HK-2 (cell line): Measurements from ENCODE around the gene CFC1.
"Not testable (repeated sequence)": the region's sequence is repeated elsewhere in the genome, so short reads cannot be mapped to it uniquely, and the experiment has no call there.

ENCODE experiments used
- DNase-seq: peaks from one replicate; pipeline ENCODE4 v3.0.0-alpha.2; 2018; ENCODE audit not compliant: unreplicated experiment

Gene CFC1

GRCh38 chr2:130599393-130599792 is at the start of gene CFC1:
TSS of gene CFC1 (minus strand) at chr2:130599575. CDS start at chr2:130599287, 288 bp downstream.
- not testable (repeated sequence) for DNase-seq

GRCh38 chr2:130641688-130642087 is 42.3 kb upstream of the CFC1 start:
- not testable (repeated sequence) for DNase-seq

- DNase-seq = not testable (repeated sequence)
These were observed 39.6 kb upstream of the CFC1 start for GRCh38 chr2:130638973-130639372.

DNA sequence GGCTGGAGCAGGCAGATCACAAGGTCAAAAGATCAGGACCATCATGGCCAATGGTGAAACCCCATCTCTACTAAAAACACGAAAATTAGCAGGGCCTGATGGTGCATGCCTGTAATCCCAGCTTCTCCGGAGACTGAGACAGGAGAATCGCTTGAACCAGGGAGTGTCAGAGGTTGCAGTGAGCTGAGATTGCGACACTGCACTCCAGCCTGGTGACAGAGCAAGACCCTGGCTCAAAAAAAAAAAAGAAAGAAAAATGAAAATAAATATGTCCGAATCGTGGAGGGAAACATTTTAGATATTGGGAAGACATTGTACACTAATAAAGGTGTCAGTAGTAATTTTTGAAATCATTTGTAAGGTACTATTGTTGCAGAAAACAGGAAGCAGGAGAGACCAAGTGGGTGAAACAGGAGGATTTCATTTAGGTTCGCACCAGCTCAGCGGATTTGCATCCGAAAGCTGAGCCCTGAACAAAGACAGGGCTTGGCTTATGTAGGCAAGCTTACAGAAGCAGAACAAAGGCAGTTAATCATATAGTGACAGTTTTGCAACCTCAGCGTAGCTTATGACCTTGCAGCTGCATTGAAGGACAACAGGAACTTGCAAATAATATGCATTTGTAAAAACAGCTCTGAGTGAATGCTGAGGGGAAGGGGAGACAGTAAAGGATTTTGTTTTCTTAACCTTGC is 29.6 kb upstream of the CFC1 start:
- not testable (repeated sequence) for DNase-seq

DNA sequence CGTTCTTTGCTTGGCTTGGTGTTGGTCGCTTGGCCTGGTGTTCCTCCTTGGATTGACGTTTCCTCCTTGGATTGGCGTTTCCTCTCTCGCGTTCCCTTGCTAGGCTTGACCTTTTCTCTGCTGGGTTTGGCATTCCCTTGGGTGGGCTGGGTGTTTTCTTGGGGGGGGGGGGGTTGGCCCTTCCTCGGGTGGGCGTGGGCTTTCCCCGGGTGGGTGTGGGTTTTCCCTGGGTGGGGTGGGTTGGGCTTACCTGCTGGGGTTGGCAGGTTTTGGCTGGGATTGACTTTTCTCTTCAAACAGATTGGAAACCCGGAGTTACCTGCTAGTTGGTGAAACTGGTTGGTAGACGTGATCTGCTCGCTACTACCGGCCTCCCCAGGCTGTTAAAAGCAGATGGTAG is 11.8 kb upstream of the CFC1 start, which contains the start of gene POTEJ:
POTEJ (plus strand) TSS at position 301 of the 400 bp plus-strand sequence; CDS start at position 394, 93 bp downstream.
- DNase-seq = not testable (repeated sequence)

GRCh38 chr2:130610486-130610885 is 11.1 kb upstream of the CFC1 start:
- DNase-seq = not testable (repeated sequence)

DNA sequence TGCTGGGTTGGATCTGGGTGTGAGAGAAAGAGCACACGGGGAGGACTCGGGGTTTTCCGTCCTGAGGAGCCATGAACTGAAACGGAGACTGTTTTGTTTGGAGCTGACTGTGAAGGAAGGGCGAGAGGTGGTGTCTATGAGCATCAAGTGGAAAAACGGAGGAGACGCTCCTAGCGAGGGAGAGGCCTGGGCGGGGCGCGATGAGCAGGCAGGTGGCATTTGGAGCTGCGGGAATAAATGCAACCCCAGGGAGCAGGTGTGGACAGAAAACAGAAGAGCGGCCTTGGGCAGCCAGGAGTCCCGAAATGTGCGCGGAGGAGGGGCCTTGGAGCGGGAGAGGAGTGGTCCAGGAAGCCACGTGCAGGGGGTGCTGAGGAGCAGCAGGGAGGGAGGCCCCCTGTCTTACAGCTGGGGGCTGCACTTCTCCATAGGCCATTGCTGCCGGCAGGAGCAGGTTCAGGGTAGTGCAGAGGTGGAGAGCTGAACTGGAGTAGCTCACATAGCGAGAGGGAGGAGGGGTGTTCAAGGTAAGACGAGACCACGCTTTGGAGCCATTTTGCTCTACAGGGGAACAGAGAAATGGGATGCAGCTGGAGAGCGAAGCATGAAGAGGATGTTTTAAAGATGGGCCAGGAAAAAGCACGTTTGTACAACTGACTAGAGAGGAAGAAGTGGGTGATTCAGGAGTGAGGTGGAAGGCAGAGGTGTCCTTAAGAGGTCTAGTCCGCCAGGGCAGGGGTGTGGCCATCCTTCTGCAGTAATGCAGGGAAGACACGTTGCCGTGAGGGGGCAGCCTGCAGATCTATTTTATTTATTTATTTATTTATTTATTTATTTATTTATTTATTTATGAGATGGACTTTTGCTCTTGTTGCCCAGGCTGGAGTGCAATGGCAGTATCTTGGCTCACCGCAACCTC is 9.9 kb upstream of the CFC1 start:
- DNase-seq = not testable (repeated sequence)

- not testable (repeated sequence) for DNase-seq
These were observed 9.1 kb upstream of the CFC1 start for GRCh38 chr2:130608276-130609001.

- DNase-seq = not testable (repeated sequence)
These were observed 2.4 kb upstream of the CFC1 start for GRCh38 chr2:130601648-130602302.

DNA sequence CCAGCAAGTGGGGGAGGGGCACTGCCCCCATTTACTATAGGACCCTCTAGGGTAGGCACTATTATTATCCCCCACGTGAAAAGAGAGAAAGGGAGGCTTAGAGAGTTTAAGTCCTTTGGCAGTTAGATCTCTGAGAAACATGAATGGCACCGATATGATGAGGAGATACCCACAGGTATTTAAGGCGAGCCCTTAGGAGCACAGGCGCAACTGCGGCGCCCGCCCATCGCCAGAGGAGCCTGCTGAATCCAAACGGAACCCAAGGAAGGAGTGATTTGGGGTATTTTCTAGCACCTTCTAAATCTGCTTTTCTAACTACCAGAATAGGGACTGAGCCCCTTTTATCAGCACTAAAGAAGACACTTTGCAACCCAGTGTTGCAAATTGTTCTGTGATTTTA is 551 bp upstream of the CFC1 start:
- DNase-seq = not testable (repeated sequence)

- not testable (repeated sequence) for DNase-seq
These were observed 912 bp downstream of the CFC1 start for GRCh38 chr2:130598463-130598862.

DNA sequence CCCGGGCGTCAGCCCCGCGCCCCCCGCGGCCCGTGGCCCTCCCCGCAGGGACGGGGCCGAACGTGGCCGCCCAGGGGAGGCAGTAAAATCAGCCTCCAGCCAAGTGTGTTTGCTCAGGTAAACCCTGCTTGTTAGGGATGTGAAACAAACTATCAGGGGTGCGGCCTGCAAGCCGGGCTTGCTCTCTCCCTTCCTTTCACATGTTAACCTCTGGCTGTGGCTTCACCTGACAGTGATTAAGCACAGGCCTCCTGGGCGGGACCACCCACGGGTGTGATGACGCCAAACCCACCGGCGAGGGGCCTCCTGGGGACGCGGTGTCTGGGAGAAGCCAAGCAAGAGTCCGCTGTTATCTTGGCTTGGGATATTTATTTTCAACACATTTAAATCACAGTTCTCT is 1.4 kb downstream of the CFC1 start:
- not testable (repeated sequence) for DNase-seq

- DNase-seq = not testable (repeated sequence)
These were observed 2.6 kb downstream of the CFC1 start for GRCh38 chr2:130596757-130597156.

DNA sequence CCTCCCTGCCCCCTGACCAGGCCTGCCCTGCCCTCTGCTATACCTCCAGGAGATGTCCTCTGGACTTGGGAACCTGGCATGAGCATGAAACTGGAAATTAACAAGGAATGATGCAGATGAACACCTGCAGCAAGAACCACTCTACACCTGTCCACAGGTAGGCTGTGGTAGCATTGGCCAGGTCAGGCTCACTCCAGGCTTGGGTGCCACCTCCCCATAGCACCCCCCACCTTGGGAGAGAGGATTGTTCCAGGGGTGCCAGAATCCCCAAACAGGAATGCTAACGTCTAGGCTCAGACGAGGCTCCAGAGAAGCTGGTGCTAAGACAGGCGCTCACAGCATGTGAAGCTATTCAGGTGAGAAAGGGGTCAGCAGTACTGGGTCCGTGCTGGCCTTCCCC is 5.4 kb downstream of the CFC1 start:
- not testable (repeated sequence) for DNase-seq

DNA sequence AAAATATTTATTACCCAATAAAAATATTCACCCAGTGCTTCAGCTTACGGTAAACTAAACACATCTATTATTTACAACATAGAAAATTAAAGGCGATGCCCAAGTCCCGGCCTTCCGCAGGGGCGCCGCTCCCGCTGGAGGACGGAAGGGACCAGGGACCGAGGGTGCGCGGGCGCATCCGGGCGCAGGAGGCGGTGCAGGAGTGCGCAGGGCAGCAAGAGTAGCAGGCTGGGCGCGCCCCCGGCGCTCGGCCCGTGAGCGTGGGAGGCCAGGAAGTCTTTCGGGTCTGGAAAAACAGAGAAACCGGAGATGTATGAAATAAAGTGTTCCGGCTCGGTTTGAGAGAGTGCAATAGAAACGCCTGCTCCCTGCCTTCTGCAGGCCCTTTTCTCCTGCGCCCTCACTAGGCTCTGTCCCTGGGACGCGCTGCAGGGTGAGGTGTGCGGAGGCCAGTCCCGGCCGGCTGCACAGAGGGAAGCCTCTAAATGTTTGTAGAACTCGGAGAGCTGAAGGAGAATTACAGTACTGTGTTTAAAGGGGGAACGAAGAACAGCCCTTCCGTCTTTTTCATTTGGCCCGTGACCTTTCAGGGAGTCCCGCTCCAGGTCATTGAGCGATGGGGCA is 6.5 kb downstream of the CFC1 start:
- DNase-seq = not testable (repeated sequence)

DNA sequence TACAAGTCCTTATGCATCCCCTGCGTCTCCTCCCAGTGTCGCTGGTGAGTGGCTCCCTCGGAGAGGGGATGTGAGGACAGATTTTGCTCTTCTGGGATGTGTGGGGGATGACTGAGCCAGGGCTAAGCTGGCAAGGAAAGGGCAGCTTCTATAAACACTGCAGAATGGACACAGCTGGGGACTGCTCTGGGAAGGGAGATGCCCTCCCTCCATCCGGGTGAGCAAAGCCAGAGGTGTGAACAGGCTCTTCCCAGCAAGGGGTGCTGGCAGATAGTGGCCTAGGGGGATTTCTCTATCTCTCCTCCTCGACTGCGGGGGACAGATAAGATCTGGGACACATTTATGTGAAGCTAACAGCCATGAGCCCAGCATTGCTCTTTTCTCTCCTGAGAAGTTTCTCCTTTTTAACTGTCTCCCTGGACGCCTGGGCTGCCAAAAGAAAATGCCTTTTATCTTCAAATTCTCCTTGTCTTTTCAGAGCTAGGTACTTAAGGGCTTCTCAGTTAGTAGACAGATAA is 8.5 kb downstream of the CFC1 start:
- not testable (repeated sequence) for DNase-seq

DNA sequence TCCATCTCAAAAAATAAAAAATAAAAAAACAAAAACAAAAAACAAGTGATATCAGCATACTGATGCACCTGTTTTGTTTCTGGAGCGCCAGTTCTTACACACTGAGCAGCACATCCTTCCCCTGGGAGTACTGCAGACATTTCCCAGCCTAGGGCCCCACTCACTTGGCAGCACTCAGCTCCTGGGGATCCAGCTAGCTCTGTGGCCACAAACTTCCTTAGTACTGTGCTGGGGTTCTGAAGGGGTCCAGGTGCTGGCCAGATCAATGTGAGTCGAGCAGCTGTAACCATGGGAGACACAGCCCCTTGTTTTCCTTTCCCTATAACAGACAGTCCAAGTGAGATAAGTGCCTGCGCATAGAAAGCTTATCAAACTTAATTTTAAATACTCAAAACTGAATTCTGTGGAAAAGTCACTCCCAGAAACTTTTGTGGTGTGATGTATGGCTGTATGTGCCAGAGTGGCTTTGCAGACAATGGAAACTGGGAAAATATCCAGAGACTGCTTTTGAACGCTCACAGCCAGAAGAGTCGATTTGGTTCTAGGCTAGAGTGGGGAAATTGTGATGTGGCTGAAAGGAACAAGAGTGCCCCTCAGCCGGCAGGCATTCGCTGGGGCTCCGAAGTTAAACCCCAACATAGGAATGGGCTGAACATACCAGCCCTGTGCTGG is 9.1 kb downstream of the CFC1 start:
- DNase-seq = not testable (repeated sequence)

DNA sequence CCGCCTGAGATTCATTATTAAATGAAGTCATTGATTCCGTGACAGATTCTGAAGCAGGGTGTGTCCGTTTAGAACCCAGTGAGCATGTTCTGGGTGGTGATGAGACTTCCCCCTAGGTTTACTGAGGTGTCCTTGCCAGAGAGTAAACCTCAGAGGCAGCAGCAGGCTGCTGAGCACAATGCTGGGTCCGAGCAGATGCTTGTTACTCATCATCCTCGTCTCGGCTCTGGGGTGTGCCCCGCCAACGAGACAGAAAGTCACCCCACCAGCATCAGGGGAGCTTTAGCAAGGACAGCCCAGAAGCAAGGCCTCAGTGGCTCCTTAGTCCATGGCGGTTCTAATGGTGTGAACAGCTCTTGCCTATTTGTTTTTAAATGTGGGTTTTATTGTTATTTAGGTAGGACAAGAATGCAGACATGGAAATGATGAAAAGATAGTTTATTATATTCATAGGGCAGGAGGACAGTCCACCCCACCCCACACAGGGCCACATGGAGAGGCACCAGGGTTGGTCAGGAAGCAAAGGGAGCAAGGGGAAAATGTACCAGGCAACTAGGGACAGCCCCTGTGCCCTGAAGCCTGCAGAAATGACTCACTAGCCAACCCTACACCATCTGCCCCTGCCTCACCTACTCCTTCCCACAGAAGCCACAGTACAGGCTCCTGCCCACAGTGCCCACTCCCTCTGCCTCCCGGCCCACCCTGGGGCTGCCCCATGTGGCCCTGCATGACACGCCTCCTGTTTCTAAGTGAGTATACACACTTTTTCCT is 10.5 kb downstream of the CFC1 start:
- not testable (repeated sequence) for DNase-seq

GRCh38 chr2:130584726-130585125 is 14.6 kb downstream of the CFC1 start:
- not testable (repeated sequence) for DNase-seq
